Measurements from ENCODE around the gene SIRT2. TPM values are rescaled to one million over a fixed set of nuclear protein-coding genes. Genes with fewer than 3 reads are reported as not detected.

The SIRT2 gene
- total and polyA plus RNA-seq, 12 donors: 46.4 to 145 (median 67.9) TPM

- Histone ChIP-seq H3K36me3 (replicated peaks in 1 of 2) (peaks cover 0 to 71% of the 10 kb centered on the region in 2 donors), H3K4me3 (no peak overlapping the region), H3K27ac (peak overlapping the region in 4 of 5 donors; percentile 17 to 86 (median 60)), H3K27me3 (no peaks in the 10 kb centered on the region), H3K9me3 (replicated peaks in 1 of 3) (no peaks in the 10 kb centered on the region), H3K4me1 (replicated peaks in 1 of 2) (peaks cover 29 to 70% of the 10 kb centered on the region in 2 donors)
- peak in 3 of 7 donors; percentile 59 to 77 (median 64) for DNase-seq
- intact Hi-C loops (cut with DNase I): no loop called here
- 54 to 80% (median 69%) methylated on average over 4 to 6 of the region's 6 CpGs for WGBS, 4 donors
- TF ChIP-seq, protein P1, sequence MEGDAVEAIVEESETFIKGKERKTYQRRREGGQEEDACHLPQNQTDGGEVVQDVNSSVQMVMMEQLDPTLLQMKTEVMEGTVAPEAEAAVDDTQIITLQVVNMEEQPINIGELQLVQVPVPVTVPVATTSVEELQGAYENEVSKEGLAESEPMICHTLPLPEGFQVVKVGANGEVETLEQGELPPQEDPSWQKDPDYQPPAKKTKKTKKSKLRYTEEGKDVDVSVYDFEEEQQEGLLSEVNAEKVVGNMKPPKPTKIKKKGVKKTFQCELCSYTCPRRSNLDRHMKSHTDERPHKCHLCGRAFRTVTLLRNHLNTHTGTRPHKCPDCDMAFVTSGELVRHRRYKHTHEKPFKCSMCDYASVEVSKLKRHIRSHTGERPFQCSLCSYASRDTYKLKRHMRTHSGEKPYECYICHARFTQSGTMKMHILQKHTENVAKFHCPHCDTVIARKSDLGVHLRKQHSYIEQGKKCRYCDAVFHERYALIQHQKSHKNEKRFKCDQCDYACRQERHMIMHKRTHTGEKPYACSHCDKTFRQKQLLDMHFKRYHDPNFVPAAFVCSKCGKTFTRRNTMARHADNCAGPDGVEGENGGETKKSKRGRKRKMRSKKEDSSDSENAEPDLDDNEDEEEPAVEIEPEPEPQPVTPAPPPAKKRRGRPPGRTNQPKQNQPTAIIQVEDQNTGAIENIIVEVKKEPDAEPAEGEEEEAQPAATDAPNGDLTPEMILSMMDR (IDR thresholded peaks at IDR 0.05): no peak
- no peak for TF ChIP-seq POLR2A (IDR thresholded peaks at IDR 0.05)
Measured at GRCh38 chr19:38836983-38837626, 62.3 kb downstream of the SIRT2 start.

GRCh38 chr19:38836159-38836982, 63.0 kb downstream of the SIRT2 start:
- peaks cover 0 to 64% of the 10 kb centered on the region in 2 donors for H3K36me3 ChIP-seq (replicated peaks in 1 of 2)
- peaks cover 30 to 63% of the 10 kb centered on the region in 2 donors for H3K4me1 ChIP-seq (replicated peaks in 1 of 2)
- intact Hi-C loops (cut with DNase I): no loop called here
- H3K27ac ChIP-seq: peak overlapping the region; percentile 27 to 86 (median 71)
- no peak for DNase-seq
- 60 to 70% (median 64%) methylated on average over 8 of the region's 8 CpGs for WGBS, 4 donors
- TF ChIP-seq, protein P1 (IDR thresholded peaks at IDR 0.05): no peak
- no peak for TF ChIP-seq POLR2A (IDR thresholded peaks at IDR 0.05)
- no peaks in the 10 kb centered on the region for H3K27me3 ChIP-seq
- H3K9me3 ChIP-seq (replicated peaks in 1 of 3): no peaks in the 10 kb centered on the region
- H3K4me3 ChIP-seq: no peak overlapping the region

DNA sequence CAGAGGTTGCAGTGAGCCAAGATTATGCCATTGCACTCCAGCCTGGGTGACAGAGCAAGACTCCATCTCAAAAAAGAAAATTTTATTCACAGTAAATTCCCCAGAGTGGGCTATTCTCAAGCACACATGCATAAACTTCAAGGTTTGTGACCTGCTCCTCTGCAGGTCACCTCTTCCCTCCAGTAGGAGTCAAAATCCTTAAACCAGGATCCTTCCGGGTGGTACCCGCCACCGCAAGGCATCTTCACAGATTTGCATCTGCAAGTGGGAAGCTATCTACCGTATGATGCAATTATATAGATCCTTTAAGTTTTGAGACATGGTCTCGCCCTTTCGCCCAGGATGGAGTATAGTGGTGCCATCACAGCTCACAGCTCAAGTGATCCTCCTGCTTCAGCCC, 64.8 kb downstream of the SIRT2 start:
- peaks cover 0 to 55% of the 10 kb centered on the region in 2 donors for H3K36me3 ChIP-seq (replicated peaks in 1 of 2)
- peak overlapping the region in 4 of 5 donors; percentile 2 to 79 (median 68) for H3K27ac ChIP-seq
- H3K4me3 ChIP-seq: no peak overlapping the region
- intact Hi-C loops (cut with DNase I): no loop called here
- no peaks in the 10 kb centered on the region for H3K9me3 ChIP-seq (replicated peaks in 1 of 3)
- DNase-seq: no peak
- H3K4me1 ChIP-seq (replicated peaks in 1 of 2): peaks cover 28 to 65% of the 10 kb centered on the region in 2 donors
- WGBS, 4 donors: 93 to 99% (median 95%) methylated on average over 6 of the region's 6 CpGs
- no peak for TF ChIP-seq POLR2A (IDR thresholded peaks at IDR 0.05)
- TF ChIP-seq, protein P1 (IDR thresholded peaks at IDR 0.05): no peak
- H3K27me3 ChIP-seq: no peaks in the 10 kb centered on the region

DNA sequence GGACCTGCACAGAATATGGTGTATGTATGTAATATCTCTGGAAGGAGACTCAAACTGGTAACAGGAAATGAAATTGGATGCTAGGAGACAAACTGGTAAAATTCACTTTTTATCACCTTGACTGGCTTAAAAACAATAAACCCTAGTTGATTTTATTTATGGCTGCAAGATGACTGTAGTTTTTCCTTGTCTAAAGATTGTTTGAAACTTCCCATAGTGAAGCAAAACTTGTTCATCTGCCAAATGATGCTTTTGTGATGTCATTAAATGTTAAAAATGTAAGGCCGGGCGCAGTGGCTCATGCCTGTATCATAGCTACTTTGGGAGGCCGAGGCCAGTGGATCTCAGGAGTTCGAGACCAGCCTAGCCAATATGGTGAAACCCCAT, 65.3 kb downstream of the SIRT2 start:
- H3K27me3 ChIP-seq: no peaks in the 10 kb centered on the region
- peaks cover 0 to 55% of the 10 kb centered on the region in 2 donors for H3K36me3 ChIP-seq (replicated peaks in 1 of 2)
- intact Hi-C loops (cut with DNase I): no loop called here
- WGBS, 4 donors: 94 to 100% (median 95%) methylated on average over 4 of the region's 4 CpGs
- TF ChIP-seq, protein P1 (IDR thresholded peaks at IDR 0.05): no peak
- no peak for TF ChIP-seq POLR2A (IDR thresholded peaks at IDR 0.05)
- H3K4me3 ChIP-seq: no peak overlapping the region
- H3K4me1 ChIP-seq (replicated peaks in 1 of 2): peaks cover 28 to 63% of the 10 kb centered on the region in 2 donors
- peak overlapping the region in 1 of 5 donors; percentile 2 for H3K27ac ChIP-seq
- H3K9me3 ChIP-seq (replicated peaks in 1 of 3): no peaks in the 10 kb centered on the region
- DNase-seq: no peak
